ENCODE results near the gene PTGDR2. TPM values are rescaled to one million over a fixed set of nuclear protein-coding genes. Genes with fewer than 3 reads are reported as not detected.

PTGDR2 gene
- total and polyA plus RNA-seq, 4 donors: 0.08 to 7.1 (median 0.32) TPM

- 50% methylated on average over 10 of the region's 10 CpGs for WGBS
- Histone ChIP-seq H3K4me3 (ENCODE audit: low read depth in 1 of 3, low read length in 3 of 3) (no peak overlapping the region), H3K27ac (ENCODE audit: low read depth in 1 of 2, low read length in 2 of 2) (no peak overlapping the region), H3K27me3 (ENCODE audit: control insufficient read depth in 4 of 4, insufficient read depth in 4 of 4, low read length in 3 of 4) (no peaks in the 10 kb centered on the region), H3K4me1 (ENCODE audit: control insufficient read depth in 4 of 4, insufficient read depth in 4 of 4, low read length in 3 of 4) (no peaks in the 10 kb centered on the region), H3K9me3 (ENCODE audit: control insufficient read depth in 4 of 4, low read length in 3 of 4) (no peaks in the 10 kb centered on the region), H3K9ac (ENCODE audit: low read depth in 1 of 2, low read length in 2 of 2) (no peak overlapping the region), H3K36me3 (ENCODE audit: control insufficient read depth in 4 of 4, insufficient read depth in 3 of 4, low read depth in 1 of 4, low read length in 3 of 4) (no peaks in the 10 kb centered on the region)
- DNase-seq (ENCODE audit: low spot score): no peak
- TF ChIP-seq SP1 (IDR thresholded peaks at IDR 0.05): no peak
- no peak for TF ChIP-seq HNF4A (conservative IDR thresholded peaks at IDR 0.05)
- no peak for TF ChIP-seq RAD21 (IDR thresholded peaks at IDR 0.05)
- TF ChIP-seq FOXA1 (IDR thresholded peaks at IDR 0.05): no peak
- TF ChIP-seq CTCF (IDR thresholded peaks at IDR 0.05; ENCODE audit: low read depth, low read length, missing input control): no peak
- no peak for TF ChIP-seq RXRA (IDR thresholded peaks at IDR 0.05)
Observed at GRCh38 chr11:60830478-60831142, 25.1 kb downstream of the PTGDR2 start.

- no peak for DNase-seq (ENCODE audit: low spot score)
- Histone ChIP-seq H3K9ac (ENCODE audit: low read depth in 1 of 2, low read length in 2 of 2) (no peak overlapping the region), H3K27ac (ENCODE audit: low read depth in 1 of 2, low read length in 2 of 2) (no peak overlapping the region), H3K4me1 (ENCODE audit: control insufficient read depth in 4 of 4, insufficient read depth in 4 of 4, low read length in 3 of 4) (no peaks in the 10 kb centered on the region), H3K4me3 (ENCODE audit: low read depth in 1 of 3, low read length in 3 of 3) (no peak overlapping the region), H3K9me3 (ENCODE audit: control insufficient read depth in 4 of 4, low read length in 3 of 4) (no peaks in the 10 kb centered on the region), H3K36me3 (ENCODE audit: control insufficient read depth in 4 of 4, insufficient read depth in 3 of 4, low read depth in 1 of 4, low read length in 3 of 4) (no peaks in the 10 kb centered on the region), H3K27me3 (ENCODE audit: control insufficient read depth in 4 of 4, insufficient read depth in 4 of 4, low read length in 3 of 4) (no peaks in the 10 kb centered on the region)
- WGBS: 83% methylated on average over 6 of the region's 6 CpGs
- no peak for TF ChIP-seq GABPA (IDR thresholded peaks at IDR 0.05 in 1 of 2, conservative IDR thresholded peaks at IDR 0.05 in 1 of 2)
- TF ChIP-seq ZBTB33 (IDR thresholded peaks at IDR 0.05): no peak
- no peak for TF ChIP-seq HNF4G (IDR thresholded peaks at IDR 0.05)
- no peak for TF ChIP-seq HNF4A (conservative IDR thresholded peaks at IDR 0.05)
- no peak for TF ChIP-seq YY1 (IDR thresholded peaks at IDR 0.05)
- TF ChIP-seq FOXA2 (IDR thresholded peaks at IDR 0.05): no peak
- no peak for TF ChIP-seq CTCF (IDR thresholded peaks at IDR 0.05; ENCODE audit: low read depth, low read length, missing input control)
- TF ChIP-seq, protein P1, sequence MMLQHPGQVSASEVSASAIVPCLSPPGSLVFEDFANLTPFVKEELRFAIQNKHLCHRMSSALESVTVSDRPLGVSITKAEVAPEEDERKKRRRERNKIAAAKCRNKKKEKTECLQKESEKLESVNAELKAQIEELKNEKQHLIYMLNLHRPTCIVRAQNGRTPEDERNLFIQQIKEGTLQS (IDR thresholded peaks at IDR 0.05): no peak
- TF ChIP-seq TAF1 (conservative IDR thresholded peaks at IDR 0.05): no peak
- TF ChIP-seq, protein P2, sequence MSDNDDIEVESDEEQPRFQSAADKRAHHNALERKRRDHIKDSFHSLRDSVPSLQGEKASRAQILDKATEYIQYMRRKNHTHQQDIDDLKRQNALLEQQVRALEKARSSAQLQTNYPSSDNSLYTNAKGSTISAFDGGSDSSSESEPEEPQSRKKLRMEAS (IDR thresholded peaks at IDR 0.05): no peak
- TF ChIP-seq EGR1 (IDR thresholded peaks at IDR 0.05; ENCODE audit: low read depth in 2 of 2): no peak
- no peak for TF ChIP-seq NR2F2 (IDR thresholded peaks at IDR 0.05)
- no peak for TF ChIP-seq RAD21 (IDR thresholded peaks at IDR 0.05)
- no peak for TF ChIP-seq JUND (IDR thresholded peaks at IDR 0.05)
- no peak for TF ChIP-seq REST (IDR thresholded peaks at IDR 0.05)
- TF ChIP-seq SP1 (IDR thresholded peaks at IDR 0.05): no peak
Observed at GRCh38 chr11:60825790-60826189, 30.0 kb downstream of the PTGDR2 start.

Measured in liver (tissue), 9 donors.